SK-MEL-5 (cell line): ENCODE results near the gene SLC6A13. TPM values are rescaled to one million over a fixed set of nuclear protein-coding genes. Genes with fewer than 3 reads are reported as not detected.
"Not testable (repeated sequence)": the region's sequence is repeated elsewhere in the genome, so short reads cannot be mapped to it uniquely, and the experiment has no call there.

Experiments used
- DNase-seq: peaks from one replicate; pipeline ENCODE4 v3.0.0-alpha.2; 2016; ENCODE audit warnings: low read depth, low spot score
- in situ Hi-C: cut with HindIII; loops from 2 replicates; pipeline ENCODE4 v1.10.0; 2016; ENCODE audit warnings: low sequenced_read_pairs, high pct_unique_total_duplicates, low pct_unique_long_range_greater_than_20kb
- total RNA-seq: library from RNA; depleted of rRNA; stranded (reverse); fragments of >200 nt; shearing (Covaris generic); gene quantifications from 2 replicates; pipeline ENCODE4 v1.2.3, GENCODE V29; 2014

Gene SLC6A13
- total RNA-seq, 1 experiment from 2014 or later: not detected

- DNase-seq: no peak
- in situ Hi-C loops: no loop called here
Observed at GRCh38 chr12:240566-240965, 22.1 kb downstream of the SLC6A13 start.

- no peak for DNase-seq
- in situ Hi-C loops: no loop called here
Observed at GRCh38 chr12:238736-239398, 23.8 kb downstream of the SLC6A13 start.

DNA sequence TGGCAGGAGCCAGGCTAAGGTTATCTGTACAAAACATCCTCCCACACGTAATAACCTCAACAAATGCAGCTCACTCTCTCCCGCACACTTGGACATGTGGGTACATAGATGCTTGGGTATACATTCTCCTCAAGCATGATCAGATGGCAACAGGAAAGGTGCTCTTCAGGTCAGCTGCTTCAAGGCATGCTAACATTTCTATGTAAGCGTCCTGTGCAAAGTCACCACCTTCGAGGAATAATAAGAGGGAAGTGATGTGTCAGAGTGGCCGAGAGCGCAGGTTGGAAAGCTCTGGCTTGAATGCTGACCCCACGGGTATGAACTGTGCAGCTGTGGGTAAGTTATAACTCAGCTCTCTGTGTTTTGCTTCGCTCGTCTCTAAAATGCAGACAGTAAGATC, 24.5 kb downstream of the SLC6A13 start:
- in situ Hi-C loops: no loop called here

DNA sequence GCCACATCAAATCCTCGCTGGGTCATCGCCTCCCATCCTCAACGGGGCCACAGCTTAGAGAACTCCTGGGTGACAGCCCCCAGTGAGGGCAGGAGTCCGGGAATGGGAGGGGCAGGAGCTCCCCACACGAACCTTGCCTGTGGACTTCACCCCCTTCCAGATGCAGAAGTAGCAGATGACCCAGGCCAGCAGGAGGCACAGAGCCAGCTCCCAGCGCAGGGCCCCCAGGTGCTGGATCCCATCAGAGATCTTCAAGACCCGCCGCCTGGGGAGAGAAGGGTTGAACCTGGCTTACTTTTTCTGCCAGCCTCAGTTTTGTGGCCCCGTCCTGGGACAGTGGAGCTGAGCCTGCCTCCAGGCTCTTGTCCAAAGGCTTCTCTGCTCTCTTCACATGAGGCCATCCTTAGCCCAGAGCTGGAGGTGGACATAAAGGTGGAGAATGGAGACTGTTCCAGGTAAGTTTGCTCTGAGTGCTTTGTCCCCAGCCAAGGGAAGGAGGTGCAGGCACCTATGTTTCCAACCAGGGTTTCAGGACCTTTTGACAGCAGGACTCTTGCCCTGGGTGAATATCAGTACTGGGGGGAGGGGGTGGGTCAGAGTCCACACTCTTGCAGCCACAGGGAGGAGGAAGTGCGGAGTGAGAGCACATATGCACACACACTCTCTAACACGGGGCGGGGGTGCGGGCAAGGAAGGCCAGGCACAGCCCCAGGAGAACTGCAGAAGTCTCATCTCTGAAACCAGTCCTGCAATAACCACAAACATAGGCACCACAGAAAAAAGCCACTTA, 25.4 kb downstream of the SLC6A13 start:
- in situ Hi-C loops: no loop called here
- DNase-seq: no peak

More for the DNA sequence above, 24.5 kb downstream of the SLC6A13 start:
- no peak for DNase-seq

DNA sequence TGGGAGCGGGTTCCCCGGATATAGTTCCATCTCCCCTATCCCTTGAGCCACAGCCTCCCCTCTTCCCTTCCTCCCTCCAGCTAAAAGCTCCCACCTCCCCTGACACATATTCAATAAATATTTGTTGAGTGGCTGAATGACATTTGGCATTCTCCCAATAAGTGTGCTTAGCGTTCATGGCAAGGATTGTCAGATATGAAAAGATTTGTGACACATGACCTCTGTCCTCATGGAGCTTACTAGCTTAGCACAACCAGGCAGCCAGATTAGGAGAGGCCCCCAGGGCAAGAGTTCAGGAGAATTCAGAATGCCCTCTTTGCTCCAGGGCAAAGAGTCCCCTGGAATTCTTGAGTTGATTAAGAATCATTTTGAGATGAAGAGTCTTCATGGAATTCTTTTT, 26.2 kb downstream of the SLC6A13 start:
- DNase-seq: no peak
- in situ Hi-C loops: no loop called here

DNA sequence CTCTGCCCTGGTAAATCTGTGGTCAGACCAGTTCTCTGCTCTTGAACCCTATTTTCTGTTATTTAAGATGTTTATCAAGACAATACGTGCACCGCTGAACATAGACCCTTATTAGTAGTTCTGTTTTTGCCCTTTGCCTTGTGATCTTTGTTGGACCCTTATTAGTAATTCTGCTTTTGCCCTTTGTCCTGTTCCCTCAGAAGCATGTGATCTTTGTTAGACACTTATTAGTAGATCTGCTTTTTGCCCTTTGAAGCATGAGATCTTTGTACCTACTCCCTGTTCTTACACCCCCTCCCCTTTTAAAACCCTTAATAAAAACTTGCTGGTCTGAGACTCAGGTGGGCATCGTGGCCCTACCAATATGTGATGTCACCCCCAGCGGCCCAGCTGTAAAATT, 26.7 kb downstream of the SLC6A13 start:
- DNase-seq, in situ Hi-C loops: not testable (repeated sequence)

DNA sequence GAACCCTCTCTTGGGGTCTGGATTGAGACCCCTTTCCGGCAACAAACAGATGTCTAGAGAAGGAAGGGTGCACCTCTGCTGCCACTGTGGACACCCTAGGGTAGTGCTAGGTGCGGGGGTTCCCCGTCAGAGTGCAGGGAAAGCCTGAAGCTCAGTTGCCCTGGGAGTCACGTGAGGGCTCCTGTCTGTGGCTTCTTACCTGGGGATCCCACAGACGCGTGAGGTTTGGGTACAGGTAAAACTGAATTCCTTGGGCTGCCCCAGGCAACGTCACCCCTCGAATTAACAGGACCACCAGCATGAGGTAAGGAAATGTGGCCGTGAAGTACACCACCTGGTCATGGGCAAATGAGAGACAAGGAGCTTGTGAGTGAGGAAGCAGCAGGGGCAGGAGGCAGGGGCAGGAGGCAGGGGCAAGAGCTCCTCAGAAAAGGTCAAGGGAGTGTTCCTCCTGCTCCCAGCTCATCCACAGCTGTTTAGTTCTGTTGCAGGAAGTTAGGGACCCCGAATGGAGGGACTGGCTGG, 27.7 kb downstream of the SLC6A13 start:
- DNase-seq: no peak
- in situ Hi-C loops: no loop called here

GRCh38 chr12:234019-234418, 28.6 kb downstream of the SLC6A13 start:
- no peak for DNase-seq
- in situ Hi-C loops: no loop called here

- DNase-seq: no peak
- in situ Hi-C loops: no loop called here
Observed at GRCh38 chr12:233615-233968, 29.0 kb downstream of the SLC6A13 start.

- in situ Hi-C loops: no loop called here
- DNase-seq: no peak
Observed at GRCh38 chr12:232731-233614, 29.7 kb downstream of the SLC6A13 start.

DNA sequence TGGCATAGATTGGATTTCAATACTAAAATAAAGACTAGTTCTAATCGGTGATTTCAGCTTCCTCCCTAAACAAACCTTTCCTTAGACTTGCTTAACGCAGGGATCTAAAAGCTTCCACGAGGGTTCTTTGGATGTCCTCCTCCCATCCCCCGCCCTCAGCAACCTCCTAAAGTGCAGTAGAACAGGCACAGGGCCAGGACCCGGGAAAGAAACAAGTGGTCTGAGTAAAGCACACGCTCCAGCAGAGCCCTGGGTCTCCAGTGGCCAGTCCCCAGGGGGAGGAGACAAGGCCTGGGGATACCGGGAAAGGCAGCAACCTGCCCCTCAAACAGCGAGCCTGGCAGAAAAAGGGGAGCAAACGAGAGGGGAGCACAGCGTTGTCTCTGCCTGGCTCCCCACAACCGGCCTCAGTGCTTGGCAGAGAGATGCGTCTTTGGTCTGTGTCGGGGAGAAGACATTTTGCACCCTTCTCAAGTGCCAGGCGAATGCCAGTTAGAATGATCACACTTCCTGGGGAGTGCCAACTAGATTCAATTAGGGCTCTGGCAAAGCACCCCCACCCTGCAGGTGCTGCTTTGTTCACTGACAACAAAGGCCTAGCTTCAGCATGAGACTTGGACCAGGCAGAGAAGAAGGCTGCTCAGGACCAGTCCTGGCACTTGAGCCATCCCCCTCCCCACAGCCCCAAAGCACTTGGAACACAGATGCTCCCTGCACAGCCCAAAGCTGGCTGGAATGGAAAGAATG, 31.5 kb downstream of the SLC6A13 start:
- in situ Hi-C loops: no loop called here
- DNase-seq: no peak

- no peak for DNase-seq
- in situ Hi-C loops: no loop called here
Observed at GRCh38 chr12:229441-230191, 33.0 kb downstream of the SLC6A13 start.

DNA sequence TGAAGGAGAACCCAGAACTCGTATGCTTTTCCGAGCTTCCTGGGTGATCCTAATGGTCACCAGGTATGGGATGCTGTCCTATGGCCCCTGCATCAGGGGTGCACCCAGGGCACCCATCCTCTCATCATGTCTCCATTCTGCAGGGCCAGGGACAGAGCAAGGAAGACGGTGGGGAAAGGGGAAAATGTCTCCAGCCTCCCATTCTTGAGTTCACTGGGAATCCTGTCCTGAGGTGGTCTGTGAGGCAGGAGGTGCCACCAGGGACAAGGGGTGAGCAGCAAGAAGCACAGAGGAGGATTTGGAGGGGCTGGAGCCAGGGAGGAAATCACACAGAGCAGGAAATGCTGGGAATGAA, 33.8 kb downstream of the SLC6A13 start:
- in situ Hi-C loops: no loop called here
- no peak for DNase-seq

DNA sequence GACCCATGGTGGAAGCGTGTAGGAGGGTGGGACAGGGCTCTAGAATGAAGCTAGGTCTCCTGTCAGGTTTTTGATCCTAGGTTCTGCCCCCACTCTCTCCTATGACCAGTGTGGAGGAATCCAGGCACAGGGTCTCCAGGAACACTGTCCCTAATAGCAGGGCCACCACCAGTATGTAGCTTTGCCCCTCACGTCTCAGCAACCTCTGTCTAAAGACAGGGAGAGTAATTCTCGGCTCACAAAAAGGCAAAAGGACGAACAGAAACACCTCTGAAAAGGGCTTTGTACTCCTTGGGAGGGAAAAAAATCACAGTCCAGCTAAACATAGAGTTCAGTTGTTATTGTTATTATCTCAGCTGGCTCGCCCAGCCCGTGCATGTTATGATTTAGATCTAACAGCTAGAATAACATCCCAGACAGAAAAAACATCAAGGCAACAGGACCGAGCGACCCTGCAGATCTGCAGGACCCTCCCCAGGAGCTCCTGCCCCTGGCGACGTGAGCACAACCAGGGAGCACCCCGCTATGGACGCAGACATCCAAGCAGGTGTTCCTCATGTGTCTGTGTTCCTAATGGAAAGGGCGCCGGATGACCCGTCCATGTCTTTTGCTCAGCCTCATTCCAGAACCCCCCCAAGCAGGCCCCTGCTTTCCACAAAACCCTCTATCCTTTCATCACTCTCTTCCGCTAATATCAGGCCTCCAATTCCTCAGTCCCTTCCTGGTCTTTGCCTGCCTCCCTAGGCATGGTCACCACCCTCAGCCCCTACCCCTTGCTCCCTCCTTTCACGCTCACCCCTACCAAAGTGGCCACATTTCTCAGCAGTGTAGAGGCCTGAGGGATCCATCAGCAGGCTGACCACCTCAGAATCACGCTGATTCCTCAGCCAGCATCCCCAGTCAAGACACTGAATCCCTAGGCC, 34.5 kb downstream of the SLC6A13 start:
- no peak for DNase-seq
- in situ Hi-C loops: no loop called here

DNA sequence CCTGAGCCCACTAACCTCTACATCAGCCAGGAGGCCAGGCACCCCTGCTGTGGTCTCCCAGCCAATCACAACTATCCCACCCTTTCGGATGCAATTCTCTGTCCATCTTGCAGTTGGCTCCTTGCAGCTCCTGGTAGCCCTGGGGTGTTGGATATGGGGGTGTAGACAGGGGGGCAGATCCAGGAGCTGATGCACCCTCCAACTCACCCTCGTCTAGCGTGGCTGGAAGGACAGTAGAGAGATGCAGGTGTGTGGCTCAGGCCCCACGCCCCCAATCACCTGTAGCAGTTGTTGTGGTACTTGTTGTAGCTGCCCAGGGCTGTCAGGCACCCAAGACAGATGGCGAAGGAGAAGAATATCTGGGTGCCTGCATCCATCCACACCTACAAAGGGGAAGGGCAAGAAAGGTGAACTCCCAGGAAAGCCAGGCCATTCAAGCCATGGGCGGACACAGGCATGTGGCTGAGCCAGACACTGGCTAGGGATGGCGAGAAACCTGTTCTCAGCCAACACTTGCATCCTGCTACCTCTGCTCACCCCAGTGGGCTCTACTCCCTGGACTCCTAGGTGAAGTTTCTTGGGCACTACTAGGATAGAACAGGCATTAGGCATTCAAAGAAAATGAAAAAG, 35.2 kb downstream of the SLC6A13 start:
- in situ Hi-C loops: no loop called here
- no peak for DNase-seq

- in situ Hi-C loops: no loop called here
- DNase-seq: no peak
Observed at GRCh38 chr12:226401-226800, 36.2 kb downstream of the SLC6A13 start.
